Spinal cord (tissue), 10 donors: ENCODE results near the gene CDKN2B-AS1. TPM values are rescaled to one million over a fixed set of nuclear protein-coding genes. Genes with fewer than 3 reads are reported as not detected.

ENCODE experiments used
- DNase-seq, 6 donors: peaks; one replicate each; pipeline versions ENCODE4 v3.0.0 to v3.0.0-alpha.2; 2013 to 2015; ENCODE audit warnings: low spot score in 6 of 6, low read depth in 4 of 6
- H3K27ac ChIP-seq: one replicate; pipeline ENCODE4 v1.5.1; 2013; ENCODE audit warnings: low read depth, low read length, control low read depth
- H3K27me3 ChIP-seq: one replicate; pipeline ENCODE4 v1.6.1; 2013; ENCODE audit warnings: low read length; ENCODE audit not compliant: control insufficient read depth, insufficient read depth
- H3K36me3 ChIP-seq: one replicate; pipeline ENCODE4 v1.6.1; 2013; ENCODE audit warnings: low read length; ENCODE audit not compliant: control insufficient read depth, insufficient read depth
- H3K4me1 ChIP-seq: one replicate; pipeline ENCODE4 v1.6.1; 2013; ENCODE audit warnings: low read length; ENCODE audit not compliant: control insufficient read depth, insufficient read depth
- H3K4me3 ChIP-seq: one replicate; pipeline ENCODE4 v1.5.1; 2013; ENCODE audit warnings: low read depth, low read length, control low read depth
- H3K9me3 ChIP-seq: one replicate; pipeline ENCODE4 v1.6.1; 2013; ENCODE audit warnings: low read length; ENCODE audit not compliant: control insufficient read depth, insufficient read depth
- WGBS: methylation state at CpG from one replicate; pipeline ENCODE4 v1.1.5; 2013; ENCODE audit warnings: missing lambda C conversion rate; ENCODE audit not compliant: insufficient coverage; 5-methylcytosine and 5-hydroxymethylcytosine counted together
- polyA plus RNA-seq, 2 donors: library from polyadenylated mRNA; unstranded; fragments of 120-200 nt; gene quantifications; one replicate each; pipeline ENCODE4 v1.2.1, GENCODE V29; 2013; ENCODE audit not compliant: insufficient read length in 2 of 2
- total RNA-seq, 2 donors: library from RNA; depleted of rRNA in 1 of 2; stranded (reverse); fragments of 120-200 nt in 1 of 2; fragments of >200 nt in 1 of 2; gene quantifications; one replicate each; pipeline versions ENCODE4 v1.2.3 to v1.2.4, GENCODE V29; 2013 to 2014
- donor health status: healthy.

Gene CDKN2B-AS1
- total and polyA plus RNA-seq, 4 donors: 0.29 to 0.55 (median 0.50) TPM

- Histone ChIP-seq H3K4me3 (no peak overlapping the region), H3K36me3 (no peaks in the 10 kb centered on the region), H3K4me1 (no peaks in the 10 kb centered on the region), H3K27ac (no peak overlapping the region), H3K9me3 (no peaks in the 10 kb centered on the region), H3K27me3 (no peaks in the 10 kb centered on the region)
- peak in 1 of 6 donors; percentile 18 for DNase-seq
- WGBS: 60% methylated on average over 2 of the region's 3 CpGs
Observed at GRCh38 chr9:22098643-22099332, 104.2 kb downstream of the CDKN2B-AS1 start.

DNA sequence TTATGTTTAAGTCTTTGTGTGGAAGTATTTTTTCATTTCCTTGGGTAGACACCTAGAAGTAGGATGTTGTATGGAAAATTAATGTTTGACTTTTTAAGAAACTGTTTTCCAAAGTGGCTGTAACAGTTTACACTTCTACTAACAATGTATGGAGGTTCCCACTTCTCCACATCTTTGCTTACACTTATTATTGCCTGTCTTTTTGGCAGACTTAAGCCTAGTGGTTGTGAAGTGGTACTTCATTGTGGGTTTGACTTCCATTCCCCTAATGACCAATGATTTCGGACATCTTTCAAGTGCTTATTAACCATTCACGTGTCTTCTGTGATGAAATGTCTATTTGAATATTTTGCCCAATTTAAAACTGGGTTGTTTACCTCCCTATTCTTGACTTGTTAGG, 106.0 kb downstream of the CDKN2B-AS1 start:
- Histone ChIP-seq H3K27ac (no peak overlapping the region), H3K36me3 (no peaks in the 10 kb centered on the region), H3K9me3 (no peaks in the 10 kb centered on the region), H3K4me1 (no peaks in the 10 kb centered on the region), H3K4me3 (no peak overlapping the region), H3K27me3 (no peaks in the 10 kb centered on the region)
- WGBS: no CpG with 5 or more reads among the region's 2 CpGs
- DNase-seq: no peak

- H3K4me3 ChIP-seq: no peak overlapping the region
- DNase-seq: no peak
- H3K36me3 ChIP-seq: no peaks in the 10 kb centered on the region
- no peak overlapping the region for H3K27ac ChIP-seq
- no CpG with 5 or more reads among the region's 4 CpGs for WGBS
- H3K4me1 ChIP-seq: no peaks in the 10 kb centered on the region
- H3K9me3 ChIP-seq: no peaks in the 10 kb centered on the region
- H3K27me3 ChIP-seq: no peaks in the 10 kb centered on the region
Observed at GRCh38 chr9:22102146-22103053, 107.8 kb downstream of the CDKN2B-AS1 start.

- no peaks in the 10 kb centered on the region for H3K36me3 ChIP-seq
- no peaks in the 10 kb centered on the region for H3K27me3 ChIP-seq
- no peak overlapping the region for H3K4me3 ChIP-seq
- no peaks in the 10 kb centered on the region for H3K9me3 ChIP-seq
- H3K27ac ChIP-seq: no peak overlapping the region
- H3K4me1 ChIP-seq: no peaks in the 10 kb centered on the region
- WGBS: 57% methylated on average over 1 of the region's 4 CpGs
- no peak for DNase-seq
Observed at GRCh38 chr9:22103685-22104575, 109.3 kb downstream of the CDKN2B-AS1 start.

DNA sequence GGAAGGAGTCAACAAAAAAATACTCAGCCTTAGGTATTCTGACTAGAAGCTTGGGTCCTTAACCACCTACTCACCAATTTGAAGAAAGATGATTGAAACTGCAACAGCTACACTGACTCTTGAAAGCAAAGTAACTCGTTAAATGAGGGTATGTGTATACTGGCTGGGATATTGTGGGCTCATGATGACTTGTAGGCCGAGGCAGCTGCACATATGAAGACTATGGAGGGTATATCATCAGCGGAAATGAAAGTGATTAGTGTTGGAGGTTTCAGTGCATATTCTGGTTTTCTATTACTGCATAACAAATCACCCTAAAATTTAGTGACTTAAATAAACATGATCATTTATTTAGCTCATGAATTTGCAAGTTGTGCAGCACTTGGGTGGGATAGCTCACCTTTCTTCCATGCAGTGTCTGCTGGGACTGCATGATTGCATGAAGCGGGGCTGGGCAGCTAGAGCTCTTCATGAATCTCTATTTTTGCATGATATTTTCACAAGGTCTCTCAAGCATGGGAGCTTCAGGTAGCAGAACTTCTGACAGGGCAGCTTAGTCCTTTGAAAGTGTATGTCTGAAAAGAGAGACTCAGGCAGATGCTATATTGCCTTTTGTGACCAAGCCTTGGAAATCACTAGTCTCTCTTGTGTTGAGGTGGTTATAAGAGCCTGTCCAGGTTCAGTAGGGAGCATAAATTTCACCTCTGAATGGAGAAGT, 110.6 kb downstream of the CDKN2B-AS1 start:
- H3K4me1 ChIP-seq: no peaks in the 10 kb centered on the region
- no peaks in the 10 kb centered on the region for H3K36me3 ChIP-seq
- no peak overlapping the region for H3K4me3 ChIP-seq
- no peak for DNase-seq
- no peaks in the 10 kb centered on the region for H3K27me3 ChIP-seq
- H3K27ac ChIP-seq: no peak overlapping the region
- H3K9me3 ChIP-seq: no peaks in the 10 kb centered on the region
- WGBS: 82% methylated on average over 3 of the region's 4 CpGs

DNA sequence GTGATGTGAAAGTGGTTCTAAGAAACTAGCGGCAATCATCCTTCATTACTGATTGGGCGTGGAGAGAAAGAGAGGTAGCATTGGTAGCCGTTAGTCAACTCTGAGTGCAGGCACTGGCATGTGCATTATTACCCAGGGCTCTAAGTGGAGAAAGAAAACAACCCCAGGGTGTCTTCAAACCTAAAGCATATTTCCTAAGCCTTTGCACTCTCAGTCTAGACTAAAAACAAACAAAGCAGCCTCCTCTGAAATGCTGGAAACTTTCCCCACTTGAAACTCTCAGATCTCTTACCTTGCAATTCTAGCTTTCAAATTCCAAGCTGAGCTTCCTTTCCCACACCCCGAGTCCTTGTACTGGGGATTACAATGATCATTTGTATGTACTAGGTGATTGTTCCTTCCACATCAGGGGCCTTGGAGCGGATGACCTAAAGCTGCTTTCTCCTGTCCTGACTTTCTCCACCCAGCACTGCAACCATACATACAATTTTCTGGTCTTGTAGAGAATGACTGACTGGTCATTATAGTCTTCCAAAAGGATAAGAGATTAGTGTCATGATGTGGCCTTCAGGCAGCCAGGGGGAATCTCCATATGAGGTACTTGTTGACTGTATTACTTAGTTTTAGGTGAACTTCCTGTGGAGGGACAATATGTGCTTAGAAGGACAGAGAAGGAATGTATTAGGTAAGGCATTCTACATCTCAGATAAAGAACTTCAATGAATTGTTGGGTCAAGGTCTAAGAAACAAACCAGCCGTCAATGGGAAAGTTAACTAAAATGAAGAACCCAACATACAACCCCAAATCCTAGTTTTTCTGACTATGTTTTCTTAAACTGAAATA, 112.8 kb downstream of the CDKN2B-AS1 start:
- no peak overlapping the region for H3K4me3 ChIP-seq
- no peaks in the 10 kb centered on the region for H3K4me1 ChIP-seq
- no peaks in the 10 kb centered on the region for H3K36me3 ChIP-seq
- DNase-seq: no peak
- no peaks in the 10 kb centered on the region for H3K9me3 ChIP-seq
- H3K27ac ChIP-seq: no peak overlapping the region
- 73% methylated on average over 3 of the region's 6 CpGs for WGBS
- no peaks in the 10 kb centered on the region for H3K27me3 ChIP-seq

GRCh38 chr9:22108581-22109370, 114.2 kb downstream of the CDKN2B-AS1 start:
- H3K27ac ChIP-seq: no peak overlapping the region
- H3K27me3 ChIP-seq: no peaks in the 10 kb centered on the region
- H3K9me3 ChIP-seq: no peaks in the 10 kb centered on the region
- DNase-seq: no peak
- no peaks in the 10 kb centered on the region for H3K36me3 ChIP-seq
- no peaks in the 10 kb centered on the region for H3K4me1 ChIP-seq
- no peak overlapping the region for H3K4me3 ChIP-seq
- WGBS: no CpG with 5 or more reads among the region's 4 CpGs
